Posterior cingulate gyrus (tissue), 11 donors: ENCODE results near the gene HOXC6.

Experiments
- DNase-seq, 10 donors: peaks; one replicate each; pipeline versions ENCODE4 v3.0.0 to v3.0.0-alpha.2; 2020 to 2021; ENCODE audit warnings: mixed read lengths in 3 of 10
- intact Hi-C: fragments of 100-400 bp; cut with DNase I; formaldehyde crosslinking; loops from one replicate; pipeline ENCODE4 v1.15.1; 2023

Gene HOXC6

DNA sequence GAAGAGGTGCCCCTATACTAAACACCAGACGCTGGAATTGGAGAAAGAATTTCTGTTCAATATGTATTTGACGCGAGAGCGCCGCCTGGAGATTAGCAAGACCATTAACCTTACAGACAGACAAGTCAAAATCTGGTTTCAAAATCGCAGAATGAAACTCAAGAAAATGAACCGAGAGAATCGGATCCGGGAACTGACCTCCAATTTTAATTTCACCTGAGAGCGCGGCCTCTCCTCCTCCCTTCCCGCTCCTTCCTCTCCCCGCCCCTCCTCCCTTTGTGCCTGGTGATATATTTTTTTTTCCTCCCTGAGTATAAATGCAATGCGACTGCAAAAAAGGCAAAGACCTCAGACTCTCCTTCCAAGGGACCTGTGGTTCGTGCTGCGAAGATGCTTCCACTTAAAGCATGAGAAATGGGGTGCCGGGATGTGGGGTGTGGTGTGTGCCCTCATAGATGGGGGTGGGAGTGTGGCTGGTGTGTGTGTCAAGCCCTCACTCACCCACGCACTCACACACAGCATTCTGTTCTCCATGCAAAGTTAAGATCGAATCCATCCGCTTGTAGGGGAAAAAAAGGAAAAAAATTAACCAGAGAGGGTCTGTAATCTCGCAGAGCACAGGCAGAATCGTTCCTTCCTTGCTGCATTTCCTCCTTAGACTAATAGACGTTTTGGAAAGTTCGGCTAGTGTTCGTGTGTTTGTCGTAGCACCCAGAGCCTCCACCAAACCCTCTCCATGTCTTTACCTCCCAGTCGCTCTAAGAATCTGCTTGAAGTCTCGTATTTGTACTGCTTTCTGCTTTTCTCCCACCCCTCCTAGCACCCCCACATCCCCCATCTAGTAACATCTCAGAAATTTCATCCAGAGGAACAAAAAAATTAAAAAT, 38.8 kb upstream of the HOXC6 start:
- DNase-seq: peak in 2 of 10 donors; percentile 21 to 81
- intact Hi-C loops: loop anchor here (5.0 kb wide), 1 partner anchor 222 kb away; no protein-coding TSS in a partner anchor

GRCh38 chr12:53990311-53991076, 37.7 kb upstream of the HOXC6 start:
- DNase-seq: no peak
- intact Hi-C loops: no loop called here

GRCh38 chr12:53991077-53991460, 37.2 kb upstream of the HOXC6 start:
- intact Hi-C loops: no loop called here
- DNase-seq: no peak

GRCh38 chr12:53992377-53992889, 35.8 kb upstream of the HOXC6 start:
- no peak for DNase-seq
- intact Hi-C loops: no loop called here

DNA sequence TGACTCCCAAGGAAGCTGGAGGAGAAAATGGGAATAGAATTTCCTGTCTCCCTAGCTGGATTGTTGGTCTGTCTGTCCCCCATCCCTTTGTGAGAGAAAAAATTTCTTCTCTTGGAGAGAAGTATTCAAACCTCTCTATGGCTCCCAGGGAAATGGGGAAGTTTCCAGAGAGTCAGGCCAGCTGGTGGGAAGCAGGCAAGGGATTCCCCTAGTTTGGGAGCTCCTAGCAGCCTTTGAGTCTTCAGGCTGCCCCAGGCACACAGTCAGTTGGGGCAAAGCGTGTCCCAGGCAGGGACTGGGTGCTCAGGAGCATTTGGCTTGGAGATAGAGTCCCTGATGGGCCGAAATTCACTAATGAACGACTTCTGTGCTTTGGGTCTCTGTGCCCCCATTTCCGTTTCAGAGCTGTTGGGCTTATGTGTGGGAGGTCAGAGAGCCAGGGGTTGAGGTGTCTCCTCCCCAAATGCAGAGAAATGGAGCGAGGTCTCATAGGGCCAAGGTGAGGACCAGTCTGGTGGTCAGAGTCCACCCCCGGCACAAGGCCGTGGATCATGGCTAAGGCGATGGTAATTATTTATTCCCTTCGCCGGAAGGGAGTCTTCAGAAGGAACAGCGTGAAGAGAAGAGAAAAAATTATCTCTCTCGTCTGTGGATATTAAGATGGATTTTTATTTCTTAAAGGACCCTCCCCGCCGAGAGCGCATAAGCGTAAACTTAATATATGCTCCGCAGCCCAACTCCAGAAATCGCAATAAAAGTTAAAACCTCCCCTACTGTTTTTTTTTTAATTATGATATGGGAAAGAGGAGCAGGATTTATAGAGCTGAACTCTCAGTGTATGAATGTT, 34.9 kb upstream of the HOXC6 start:
- DNase-seq: no peak
- intact Hi-C loops: no loop called here

GRCh38 chr12:53994009-53994263, 34.3 kb upstream of the HOXC6 start:
- DNase-seq: no peak
- intact Hi-C loops: no loop called here

- intact Hi-C loops: no loop called here
- DNase-seq: no peak
Measured at GRCh38 chr12:53994264-53995001, 33.8 kb upstream of the HOXC6 start.

- DNase-seq: no peak
- intact Hi-C loops: no loop called here
Measured at GRCh38 chr12:53995002-53995377, 33.2 kb upstream of the HOXC6 start.

DNA sequence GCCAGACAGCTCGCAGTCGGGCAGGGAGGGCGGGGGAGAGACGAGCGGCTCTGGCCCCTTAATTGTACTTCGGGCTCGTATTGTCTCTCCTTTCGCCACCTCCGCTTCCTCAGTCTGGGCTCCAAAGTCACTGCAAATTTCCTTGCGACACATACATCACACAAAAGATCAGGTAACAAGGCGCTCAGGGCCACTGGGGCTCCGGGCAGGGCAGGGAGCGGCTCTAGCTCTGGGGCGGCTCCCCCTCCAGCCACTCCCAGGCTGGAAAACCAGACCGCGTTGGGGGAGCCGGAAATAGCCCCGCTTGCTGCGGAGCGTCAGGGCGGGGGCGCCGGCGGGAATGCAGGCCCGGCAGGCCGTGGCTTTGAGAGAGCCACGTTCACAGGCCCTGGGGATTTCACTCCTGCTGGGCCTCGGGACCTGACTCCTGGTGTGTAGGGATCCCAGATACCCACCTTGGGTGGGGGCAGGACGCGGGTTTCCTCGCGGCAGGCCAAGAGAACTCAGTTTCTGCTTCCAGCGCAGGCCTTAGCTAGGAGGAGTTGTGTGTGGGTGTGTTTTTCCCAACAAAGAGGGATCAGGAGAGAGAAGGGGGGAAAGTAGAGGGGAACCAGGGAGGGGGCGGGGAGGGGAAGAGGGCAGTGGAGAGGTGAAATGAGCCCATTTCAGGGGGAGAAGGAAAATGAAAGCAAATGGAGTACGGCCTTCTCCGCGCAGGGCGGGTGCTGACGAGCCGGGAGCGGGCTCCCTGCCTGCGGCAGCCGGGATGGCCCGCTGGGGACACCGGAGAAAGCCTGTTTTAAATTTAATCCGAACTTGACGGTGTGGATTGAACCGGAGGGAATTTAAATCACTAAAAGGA, 32.6 kb upstream of the HOXC6 start:
- intact Hi-C loops: no loop called here
- no peak for DNase-seq

- peak in 1 of 10 donors; percentile 39 for DNase-seq
- intact Hi-C loops: no loop called here
Measured at GRCh38 chr12:53996240-53997203, 31.7 kb upstream of the HOXC6 start.

- DNase-seq: no peak
- intact Hi-C loops: no loop called here
Measured at GRCh38 chr12:53997204-53998109, 30.8 kb upstream of the HOXC6 start.

- no peak for DNase-seq
- intact Hi-C loops: no loop called here
Measured at GRCh38 chr12:53998110-53998899, 29.9 kb upstream of the HOXC6 start.

- DNase-seq: no peak
Measured at GRCh38 chr12:53998900-53999236, 29.4 kb upstream of the HOXC6 start.

DNA sequence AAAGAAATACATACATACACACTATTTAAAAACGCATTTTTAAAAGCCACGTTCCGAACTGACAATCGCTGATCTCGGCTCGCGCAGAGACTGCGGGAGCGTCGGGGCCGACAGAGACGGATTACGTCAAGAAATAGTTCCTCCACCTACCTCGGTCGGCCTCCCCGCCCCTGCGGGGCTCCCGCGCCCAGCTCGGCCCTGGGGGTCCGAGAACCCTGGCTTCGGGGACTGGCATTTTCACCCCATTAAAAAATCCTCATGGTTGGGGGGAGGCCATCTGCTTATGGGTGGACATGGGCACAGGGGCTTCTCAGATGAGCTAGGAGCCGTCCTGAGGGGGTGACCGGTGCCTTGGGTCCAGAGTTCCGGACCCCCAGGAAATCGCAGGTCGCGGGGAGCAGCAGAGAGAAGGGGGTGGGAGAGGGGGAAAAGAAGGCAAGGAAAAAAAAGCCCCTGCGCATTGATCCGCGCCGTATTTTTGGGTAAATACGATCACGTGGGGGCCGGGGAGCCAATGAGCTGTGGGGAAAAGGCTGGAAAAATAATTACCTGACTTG, 28.6 kb upstream of the HOXC6 start:
- no peak for DNase-seq
- intact Hi-C loops: no loop called here

More at GRCh38 chr12:53998900-53999236, 29.4 kb upstream of the HOXC6 start:
- intact Hi-C loops: no loop called here

DNA sequence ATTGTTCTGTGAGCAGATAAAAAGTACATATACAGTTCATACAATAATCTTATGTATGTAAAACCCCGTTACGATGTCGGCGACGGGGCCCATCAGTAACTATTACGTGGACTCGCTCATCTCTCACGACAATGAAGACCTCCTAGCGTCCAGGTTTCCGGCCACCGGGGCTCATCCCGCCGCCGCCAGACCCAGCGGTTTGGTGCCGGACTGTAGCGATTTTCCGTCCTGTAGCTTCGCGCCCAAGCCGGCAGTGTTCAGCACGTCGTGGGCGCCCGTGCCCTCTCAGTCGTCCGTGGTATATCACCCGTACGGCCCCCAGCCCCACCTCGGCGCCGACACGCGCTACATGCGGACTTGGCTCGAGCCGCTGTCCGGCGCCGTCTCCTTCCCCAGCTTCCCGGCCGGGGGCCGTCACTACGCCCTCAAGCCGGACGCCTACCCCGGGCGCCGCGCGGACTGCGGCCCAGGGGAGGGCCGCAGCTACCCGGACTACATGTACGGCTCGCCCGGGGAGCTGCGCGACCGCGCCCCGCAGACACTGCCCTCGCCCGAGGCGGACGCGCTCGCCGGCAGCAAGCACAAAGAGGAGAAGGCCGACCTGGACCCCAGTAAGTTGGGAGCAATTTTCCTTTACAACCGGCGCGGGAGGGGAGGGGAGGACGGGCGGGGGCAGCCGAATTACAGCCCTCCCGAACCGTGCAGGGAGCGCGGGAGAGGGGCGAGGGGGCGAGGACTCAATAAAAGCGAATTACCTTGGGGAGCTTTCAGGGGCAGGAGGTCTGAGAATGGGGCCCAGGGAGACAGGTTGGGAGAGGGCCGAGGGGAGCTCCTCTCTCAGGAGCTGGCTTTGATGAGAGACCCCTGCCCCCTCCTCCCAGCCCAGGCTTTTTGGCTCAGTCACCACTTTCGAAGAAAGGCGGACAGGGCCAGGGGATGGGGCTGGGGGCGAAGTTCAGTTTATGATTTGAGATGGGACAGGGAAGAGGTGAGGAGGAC, 27.8 kb upstream of the HOXC6 start, which contains the start of gene HOXC9:
Gene HOXC9, plus strand, starts transcription at position 46 of the 999 bp plus-strand sequence. Its CDS starts 28 bp downstream, at position 74.
- intact Hi-C loops: no loop called here
- DNase-seq: no peak
